Measurements from ENCODE around the gene TMEM69. TPM values are rescaled to one million over a fixed set of nuclear protein-coding genes. Genes with fewer than 3 reads are reported as not detected.

The TMEM69 gene
- total RNA-seq: 12.7 and 15.2 TPM in 2 replicates

GRCh38 chr1:45687754-45688740, at the start of gene TMEM69:
TSS of gene TMEM69 (plus strand) at chr1:45688181. CDS start at chr1:45691069, 2,888 bp downstream.

GRCh38 chr1:45686288-45687013, 1.5 kb upstream of the TMEM69 start, which contains the start of gene GPBP1L1:
TSS of gene GPBP1L1 (minus strand) at chr1:45686533. CDS start at chr1:45659087, 27,446 bp downstream.

Other genes with a start within 250 kb of the TMEM69 start
- gene TESK2, start 197.0 kb upstream of the TMEM69 start, total RNA-seq: 5.3 and 5.6 TPM in 2 replicates
- gene CCDC163, start 188.1 kb upstream of the TMEM69 start, total RNA-seq: 0.22 and 0.26 TPM in 2 replicates
- 0.87 and 1.1 TPM in 2 replicates for gene MMACHC, start 187.9 kb upstream of the TMEM69 start, total RNA-seq
- 667 and 813 TPM in 2 replicates for gene PRDX1, start 166.3 kb upstream of the TMEM69 start, total RNA-seq
- gene AKR1A1, start 137.4 kb upstream of the TMEM69 start, total RNA-seq: 180 and 198 TPM in 2 replicates
- 64.8 and 78.0 TPM in 2 replicates for gene NASP, start 104.1 kb upstream of the TMEM69 start, total RNA-seq
- 0.87 and 0.95 TPM in 2 replicates for gene CCDC17, start 64.1 kb upstream of the TMEM69 start, total RNA-seq
- 90.9 and 104 TPM in 2 replicates for gene GPBP1L1, start 1.6 kb upstream of the TMEM69 start, total RNA-seq
- gene IPP, start 62.5 kb downstream of the TMEM69 start, total RNA-seq: 5.6 and 8.3 TPM in 2 replicates
- 8.4 and 8.6 TPM in 2 replicates for gene MAST2, start 115.4 kb downstream of the TMEM69 start, total RNA-seq